Panc1 (cell line): ENCODE measurements around the gene FOCAD.

Experiments
- POLR2AphosphoS5 ChIP-seq: IDR thresholded peaks from 2 replicates; pipeline ENCODE4 v1.6.1; 2012; ENCODE audit warnings: mild to moderate bottlenecking, low read depth, low read length, moderate library complexity
- TCF7L2 ChIP-seq: IDR thresholded peaks from 2 replicates; pipeline ENCODE4 v1.6.1; 2011; ENCODE audit warnings: mild to moderate bottlenecking, low read depth, low read length, inconsistent platforms

DNA sequence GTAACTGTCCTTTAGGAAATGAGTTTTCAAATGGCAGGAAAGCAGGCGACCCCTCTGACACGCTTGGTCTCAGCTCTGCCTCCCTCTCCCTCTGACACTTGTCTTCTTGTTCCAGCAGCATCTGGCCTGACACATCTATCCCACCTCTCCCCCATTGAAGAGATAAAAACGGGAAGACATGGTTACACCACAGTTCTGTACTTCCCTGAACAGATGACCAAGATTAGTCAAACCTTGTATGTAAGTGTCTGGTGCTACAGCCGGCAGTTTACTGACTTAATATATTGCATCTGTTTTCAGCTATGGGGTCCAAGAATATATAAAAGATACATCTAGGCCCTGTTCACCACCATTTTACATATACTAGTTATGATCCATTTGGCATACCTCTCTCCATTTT, 32.1 kb upstream of the FOCAD start:
- TF ChIP-seq TCF7L2 = no peak
- no peak for TF ChIP-seq POLR2AphosphoS5
